ENCODE results near the gene SHFL. TPM values are rescaled to one million over a fixed set of nuclear protein-coding genes. Genes with fewer than 3 reads are reported as not detected.

The SHFL gene
- polyA plus RNA-seq, 3 donors, result 12.6 to 106 (median 17.6) TPM

GRCh38 chr19:10068205-10068604 is 17.9 kb upstream of the SHFL start:
- no peak overlapping the region for H3K4me3 ChIP-seq (replicated peaks in 1 of 3; ENCODE audit: low read depth in 2 of 3, low read length in 3 of 3)
- H3K4me1 Mint-ChIP-seq, result no peaks in the 10 kb centered on the region

GRCh38 chr19:10069046-10069445 is 17.1 kb upstream of the SHFL start:
- Histone ChIP-seq H3K9ac (ENCODE audit: insufficient read depth, low read length, poor library complexity, severe bottlenecking) (no peak overlapping the region), H3K79me2 (ENCODE audit: insufficient read depth, low read length) (no peaks in the 10 kb centered on the region), H3K27me3 (ENCODE audit: control insufficient read depth in 2 of 2, insufficient read depth in 2 of 2, low read length in 2 of 2) (no peaks in the 10 kb centered on the region), H3K36me3 (replicated peaks in 1 of 2; ENCODE audit: control insufficient read depth in 1 of 2, insufficient read depth in 2 of 2, low read length in 2 of 2) (no peaks in the 10 kb centered on the region), H3K4me1 (ENCODE audit: control insufficient read depth in 1 of 2, insufficient read depth in 2 of 2, low read length in 2 of 2) (no peaks in the 10 kb centered on the region), H3K4me3 (replicated peaks in 1 of 3; ENCODE audit: low read depth in 2 of 3, low read length in 3 of 3) (no peak overlapping the region), H4K20me1 (ENCODE audit: insufficient read depth, low read length) (no peaks in the 10 kb centered on the region), H3K4me2 (replicated peaks; ENCODE audit: extremely low read depth, low read length, poor library complexity, severe bottlenecking) (no peak overlapping the region), H3K9me3 (replicated peaks in 1 of 2; ENCODE audit: control insufficient read depth in 1 of 2, insufficient read depth in 1 of 2, low read length in 2 of 2) (peaks cover 10 to 13% of the 10 kb centered on the region in 2 donors), H3K27ac (ENCODE audit: low read depth in 1 of 2, low read length in 2 of 2) (no peak overlapping the region), H2AFZ (ENCODE audit: insufficient read depth, low read depth, low read length, poor library complexity, severe bottlenecking) (no peak overlapping the region)
- Mint-ChIP-seq H3K27ac (no peak overlapping the region), H3K27me3 (ENCODE audit: low read depth in 3 of 3) (peaks cover 6 to 16% (median 11%) of the 10 kb centered on the region in 3 donors), H3K4me3 (no peak overlapping the region), H3K9me3 (peaks cover 7 to 26% (median 13%) of the 10 kb centered on the region in 7 donors), H3K36me3 (no peaks in the 10 kb centered on the region), H3K4me1 (no peaks in the 10 kb centered on the region)
- 94% methylated on average over 5 of the region's 6 CpGs for WGBS (ENCODE audit: insufficient coverage)
- DNase-seq, result no peak
- intact Hi-C loops (cut with micrococcal nuclease), result no loop called here
- TF ChIP-seq CTCF (IDR thresholded peaks at IDR 0.05), result no peak

More at GRCh38 chr19:10068205-10068604, 17.9 kb upstream of the SHFL start:
- no peaks in the 10 kb centered on the region for H3K27me3 ChIP-seq (ENCODE audit: control insufficient read depth in 2 of 2, insufficient read depth in 2 of 2, low read length in 2 of 2)
- DNase-seq, result no peak
- no peaks in the 10 kb centered on the region for H3K4me1 ChIP-seq (ENCODE audit: control insufficient read depth in 1 of 2, insufficient read depth in 2 of 2, low read length in 2 of 2)
- no peak overlapping the region for H3K4me2 ChIP-seq (replicated peaks; ENCODE audit: extremely low read depth, low read length, poor library complexity, severe bottlenecking)
- WGBS (ENCODE audit: insufficient coverage), result 61% methylated on average over 4 of the region's 4 CpGs
- H3K9ac ChIP-seq (ENCODE audit: insufficient read depth, low read length, poor library complexity, severe bottlenecking), result no peak overlapping the region
- no peaks in the 10 kb centered on the region for H3K79me2 ChIP-seq (ENCODE audit: insufficient read depth, low read length)
- Mint-ChIP-seq H3K9me3 (peaks cover 3 to 17% (median 5%) of the 10 kb centered on the region in 7 donors), H3K36me3 (no peaks in the 10 kb centered on the region), H3K27me3 (ENCODE audit: low read depth in 3 of 3) (peaks cover 8 to 22% (median 11%) of the 10 kb centered on the region in 3 donors), H3K4me3 (no peak overlapping the region), H3K27ac (no peak overlapping the region)
- H3K9me3 ChIP-seq (replicated peaks in 1 of 2; ENCODE audit: control insufficient read depth in 1 of 2, insufficient read depth in 1 of 2, low read length in 2 of 2), result peaks cover 1 to 5% of the 10 kb centered on the region in 2 donors
- no peaks in the 10 kb centered on the region for H3K36me3 ChIP-seq (replicated peaks in 1 of 2; ENCODE audit: control insufficient read depth in 1 of 2, insufficient read depth in 2 of 2, low read length in 2 of 2)
- intact Hi-C loops (cut with micrococcal nuclease), result no loop called here
- no peak overlapping the region for H2AFZ ChIP-seq (ENCODE audit: insufficient read depth, low read depth, low read length, poor library complexity, severe bottlenecking)
- no peak for TF ChIP-seq CTCF (IDR thresholded peaks at IDR 0.05)
- H4K20me1 ChIP-seq (ENCODE audit: insufficient read depth, low read length), result no peaks in the 10 kb centered on the region
- H3K27ac ChIP-seq (ENCODE audit: low read depth in 1 of 2, low read length in 2 of 2), result no peak overlapping the region
